OCI-LY1 (cell line): ENCODE data around the gene ATF6B.

Experiments used
- CTCF ChIP-seq: fragments of 200-600 bp; sonication (generic), shearing (Covaris generic); IDR thresholded peaks from 2 replicates; pipeline ENCODE4 v1.5.1; 2017; ENCODE audit warnings: mild to moderate bottlenecking, antibody characterized with exemption, low read length, moderate library complexity, mixed read lengths
- EZH2 ChIP-seq: fragments of 200-600 bp; sonication (generic), shearing (Covaris generic); IDR thresholded peaks from 2 replicates; pipeline ENCODE4 v1.8.0; 2017; ENCODE audit warnings: borderline replicate concordance, mixed run types, mild to moderate bottlenecking, antibody characterized with exemption, low read length, moderate library complexity, mixed read lengths

- TF ChIP-seq CTCF, result peak; percentile 86
- TF ChIP-seq EZH2, result no peak
Observed at GRCh38 chr6:32118782-32119628, 9.0 kb downstream of the ATF6B start.
